ENCODE data around the gene PRKG1. TPM values are rescaled to one million over a fixed set of nuclear protein-coding genes. Genes with fewer than 3 reads are reported as not detected.

Gene PRKG1
- total RNA-seq, 1 donor from 2014 or later, result 26.4 TPM

DNA sequence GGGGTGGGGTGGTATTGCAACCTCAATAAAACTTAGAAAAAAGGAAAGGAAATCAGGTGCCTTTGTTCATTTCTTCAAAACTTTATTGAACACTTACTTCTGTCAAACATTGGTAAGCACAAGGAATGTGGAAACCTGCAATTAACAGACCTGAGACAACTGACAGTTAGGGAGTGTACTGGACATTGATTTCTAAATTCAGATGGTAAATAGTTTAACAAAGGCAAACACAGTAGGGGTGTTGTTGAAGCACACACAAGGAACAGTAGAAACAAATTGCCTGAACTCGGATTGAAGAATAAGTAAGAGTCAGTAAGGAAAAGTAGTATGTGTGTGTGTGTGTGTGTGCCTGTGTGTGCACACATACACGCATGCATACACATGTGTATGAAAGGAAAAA, 516.5 kb downstream of the PRKG1 start:
- H3K9me3 ChIP-seq (ENCODE audit: low read depth), result no peaks in the 10 kb centered on the region
- Mint-ChIP-seq H3K4me3 (no peak overlapping the region), H3K27me3 (ENCODE audit: insufficient read depth, low read depth) (no peaks in the 10 kb centered on the region), H3K27ac (no peak overlapping the region), H3K4me1 (peaks cover 8% of the 10 kb centered on the region), H3K36me3 (no peaks in the 10 kb centered on the region), H3K9me3 (no peaks in the 10 kb centered on the region)
- H3K79me2 ChIP-seq (ENCODE audit: low read depth), result no peaks in the 10 kb centered on the region
- no peaks in the 10 kb centered on the region for H3K36me3 ChIP-seq
- peak overlapping the region; percentile 7 for H3K4me2 ChIP-seq
- TF ChIP-seq, protein P1, sequence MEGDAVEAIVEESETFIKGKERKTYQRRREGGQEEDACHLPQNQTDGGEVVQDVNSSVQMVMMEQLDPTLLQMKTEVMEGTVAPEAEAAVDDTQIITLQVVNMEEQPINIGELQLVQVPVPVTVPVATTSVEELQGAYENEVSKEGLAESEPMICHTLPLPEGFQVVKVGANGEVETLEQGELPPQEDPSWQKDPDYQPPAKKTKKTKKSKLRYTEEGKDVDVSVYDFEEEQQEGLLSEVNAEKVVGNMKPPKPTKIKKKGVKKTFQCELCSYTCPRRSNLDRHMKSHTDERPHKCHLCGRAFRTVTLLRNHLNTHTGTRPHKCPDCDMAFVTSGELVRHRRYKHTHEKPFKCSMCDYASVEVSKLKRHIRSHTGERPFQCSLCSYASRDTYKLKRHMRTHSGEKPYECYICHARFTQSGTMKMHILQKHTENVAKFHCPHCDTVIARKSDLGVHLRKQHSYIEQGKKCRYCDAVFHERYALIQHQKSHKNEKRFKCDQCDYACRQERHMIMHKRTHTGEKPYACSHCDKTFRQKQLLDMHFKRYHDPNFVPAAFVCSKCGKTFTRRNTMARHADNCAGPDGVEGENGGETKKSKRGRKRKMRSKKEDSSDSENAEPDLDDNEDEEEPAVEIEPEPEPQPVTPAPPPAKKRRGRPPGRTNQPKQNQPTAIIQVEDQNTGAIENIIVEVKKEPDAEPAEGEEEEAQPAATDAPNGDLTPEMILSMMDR (IDR thresholded peaks at IDR 0.05), result no peak
- no peak for TF ChIP-seq EZH2phosphoT487 (IDR thresholded peaks at IDR 0.05)
- no peak for TF ChIP-seq EZH2 (IDR thresholded peaks at IDR 0.05)
- peaks cover 8% of the 10 kb centered on the region for H3F3A ChIP-seq (ENCODE audit: low read depth)
- no peak overlapping the region for H3K4me3 ChIP-seq
- peak overlapping the region; percentile 31 for H3K27ac ChIP-seq
- H2AFZ ChIP-seq (replicated peaks), result no peak overlapping the region
- no peaks in the 10 kb centered on the region for H4K20me1 ChIP-seq (ENCODE audit: low read depth)
- H3K9ac ChIP-seq, result no peak overlapping the region
- H3K27me3 ChIP-seq, result no peaks in the 10 kb centered on the region
- peaks cover 44% of the 10 kb centered on the region for H3K4me1 ChIP-seq
- DNase-seq (ENCODE audit: low spot score), result peak; percentile 17

DNA sequence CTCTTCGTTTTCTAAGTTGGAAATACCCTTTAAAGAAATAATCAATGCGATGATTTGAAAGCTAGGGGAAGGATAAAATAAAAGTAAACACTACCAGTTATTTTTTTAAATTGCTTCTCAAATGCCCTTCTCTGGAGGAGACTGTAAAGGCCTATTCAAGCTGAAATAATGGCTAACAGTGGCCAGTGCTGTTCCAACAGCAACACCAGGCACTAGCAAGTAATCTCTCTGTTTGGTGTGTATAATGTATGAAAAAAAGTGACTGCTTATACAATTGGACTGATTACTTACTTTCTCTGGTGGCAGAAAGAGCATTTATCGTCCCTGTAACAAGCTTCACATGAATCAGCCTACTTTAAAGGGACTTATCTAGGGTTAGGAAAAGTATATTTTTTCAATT, 522.4 kb downstream of the PRKG1 start:
- H3K27ac ChIP-seq, result peak overlapping the region; percentile 23

DNA sequence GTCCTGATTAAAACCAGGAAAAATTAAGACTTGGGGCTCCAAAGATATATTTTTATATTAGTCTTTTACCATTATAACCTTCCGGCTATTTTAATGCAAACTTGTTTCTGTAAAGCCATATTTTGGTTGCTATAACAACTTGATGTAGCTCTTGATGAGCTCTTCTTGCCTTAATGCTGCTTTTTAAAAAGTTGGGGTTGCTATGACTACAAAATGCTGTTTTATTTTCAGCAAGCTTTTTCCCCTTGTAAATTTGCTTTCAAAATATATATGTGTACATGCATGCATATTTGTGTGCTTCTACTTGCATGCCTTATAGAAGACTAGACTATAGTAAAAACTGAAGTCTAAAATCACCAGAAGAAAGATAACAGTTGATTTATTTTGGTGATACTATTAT, 525.4 kb downstream of the PRKG1 start:
- no peaks in the 10 kb centered on the region for H3K36me3 ChIP-seq
- H3K4me2 ChIP-seq, result no peak overlapping the region
- peaks cover 19% of the 10 kb centered on the region for H3K4me1 ChIP-seq
- no peak overlapping the region for H3K9ac ChIP-seq
- Mint-ChIP-seq H3K9me3 (no peaks in the 10 kb centered on the region), H3K4me3 (no peak overlapping the region), H3K36me3 (no peaks in the 10 kb centered on the region), H3K27ac (no peak overlapping the region), H3K4me1 (peaks cover 6% of the 10 kb centered on the region), H3K27me3 (ENCODE audit: insufficient read depth, low read depth) (no peaks in the 10 kb centered on the region)
- H3K27ac ChIP-seq, result no peak overlapping the region
- no peaks in the 10 kb centered on the region for H4K20me1 ChIP-seq (ENCODE audit: low read depth)
- no peaks in the 10 kb centered on the region for H3K79me2 ChIP-seq (ENCODE audit: low read depth)
- no peak overlapping the region for H2AFZ ChIP-seq (replicated peaks)
- H3F3A ChIP-seq (ENCODE audit: low read depth), result no peaks in the 10 kb centered on the region
- TF ChIP-seq, protein P1 (IDR thresholded peaks at IDR 0.05), result no peak
- TF ChIP-seq EZH2 (IDR thresholded peaks at IDR 0.05) (no peak), EZH2phosphoT487 (IDR thresholded peaks at IDR 0.05) (no peak)
- no peaks in the 10 kb centered on the region for H3K27me3 ChIP-seq
- H3K4me3 ChIP-seq, result no peak overlapping the region
- no peak for DNase-seq (ENCODE audit: low spot score)
- H3K9me3 ChIP-seq (ENCODE audit: low read depth), result no peaks in the 10 kb centered on the region

More for the DNA sequence above, 522.4 kb downstream of the PRKG1 start:
- Mint-ChIP-seq H3K27me3 (ENCODE audit: insufficient read depth, low read depth) (no peaks in the 10 kb centered on the region), H3K36me3 (no peaks in the 10 kb centered on the region), H3K4me3 (no peak overlapping the region), H3K9me3 (no peaks in the 10 kb centered on the region), H3K27ac (no peak overlapping the region), H3K4me1 (peaks cover 8% of the 10 kb centered on the region)
- Histone ChIP-seq H3K4me2 (no peak overlapping the region), H4K20me1 (ENCODE audit: low read depth) (no peaks in the 10 kb centered on the region), H3K36me3 (no peaks in the 10 kb centered on the region), H3K4me3 (no peak overlapping the region), H2AFZ (replicated peaks) (no peak overlapping the region), H3K9ac (no peak overlapping the region), H3F3A (ENCODE audit: low read depth) (peaks cover 8% of the 10 kb centered on the region), H3K4me1 (peaks cover 30% of the 10 kb centered on the region), H3K9me3 (ENCODE audit: low read depth) (no peaks in the 10 kb centered on the region), H3K79me2 (ENCODE audit: low read depth) (no peaks in the 10 kb centered on the region), H3K27me3 (no peaks in the 10 kb centered on the region)
- peak; percentile 43 for DNase-seq (ENCODE audit: low spot score)
- TF ChIP-seq EZH2phosphoT487 (IDR thresholded peaks at IDR 0.05), result no peak
- TF ChIP-seq, protein P1 (IDR thresholded peaks at IDR 0.05), result no peak
- TF ChIP-seq EZH2 (IDR thresholded peaks at IDR 0.05), result no peak
